ENCODE results near the gene ELOA. TPM values are rescaled to one million over a fixed set of nuclear protein-coding genes. Genes with fewer than 3 reads are reported as not detected.

Gene ELOA
- total and polyA plus RNA-seq, 2 of the 13 experiments (the other 11 are each of a cell fraction or from before 2014, with no cell fraction given), result 14.2 to 28.5 TPM

- TF ChIP-seq MED8 (CRISPR knock-in tag; IDR thresholded peaks at IDR 0.05; ENCODE audit: insufficient replicate concordance) (peak; percentile 47), ZIK1 (CRISPR knock-in tag; IDR thresholded peaks at IDR 0.05; ENCODE audit: borderline replicate concordance, low read depth) (peak; percentile 55; the same call in 1 of the 2 replicates), ZFAT (CRISPR knock-in tag; conservative IDR thresholded peaks at IDR 0.05) (no peak), CTCF (CRISPR knock-in tag; IDR thresholded peaks at IDR 0.05) (no peak), ZNF431 (CRISPR knock-in tag; IDR thresholded peaks at IDR 0.05; ENCODE audit: borderline replicate concordance, low read depth) (0 out of 2 replicates have a peak, but pooled peaks have one; percentile 74), PRPF4 (IDR thresholded peaks at IDR 0.05; ENCODE audit: low read depth, low read length, poor library complexity, severe bottlenecking) (no peak), ZNF546 (CRISPR knock-in tag; conservative IDR thresholded peaks at IDR 0.05) (peak; percentile 87; the same call in 1 of the 2 replicates), ETS1 (CRISPR knock-in tag; IDR thresholded peaks at IDR 0.05) (no peak), ZNF839 (CRISPR knock-in tag; IDR thresholded peaks at IDR 0.05; ENCODE audit: borderline replicate concordance) (no peak), ZNF383 (CRISPR knock-in tag; IDR thresholded peaks at IDR 0.05; ENCODE audit: borderline replicate concordance) (no peak), FOXA3 (CRISPR knock-in tag; IDR thresholded peaks at IDR 0.05) (peak; percentile 8; the same call in 1 of the 2 replicates), ZBTB40 (IDR thresholded peaks at IDR 0.05) (no peak), ZBTB40 (CRISPR knock-in tag; IDR thresholded peaks at IDR 0.05) (0 out of 2 replicates have a peak, but pooled peaks have one; percentile 40), ZNF639 (CRISPR knock-in tag; conservative IDR thresholded peaks at IDR 0.05) (no peak; the same call in 1 of the 2 replicates)
Observed at GRCh38 chr1:23777979-23778814, 34.9 kb downstream of the ELOA start, which contains the start of gene PITHD1 (continued).
